Measurements from ENCODE around the gene MST1.
"Not testable (repeated sequence)": the region's sequence is repeated elsewhere in the genome, so short reads cannot be mapped to it uniquely, and the experiment has no call there.

The MST1 gene

GRCh38 chr3:49700453-49701128 is 11.3 kb upstream of the MST1 start:
- DNase-seq (ENCODE audit: low spot score), result no peak

GRCh38 chr3:49700014-49700413 is 10.7 kb upstream of the MST1 start:
- DNase-seq (ENCODE audit: low spot score), result no peak

GRCh38 chr3:49699281-49699979 is 10.2 kb upstream of the MST1 start:
- DNase-seq (ENCODE audit: low spot score), result no peak

GRCh38 chr3:49695350-49696015 is 6.2 kb upstream of the MST1 start:
- DNase-seq (ENCODE audit: low spot score), result not testable (repeated sequence)

- DNase-seq (ENCODE audit: low spot score), result not testable (repeated sequence)
Observed at GRCh38 chr3:49694409-49695070, 5.3 kb upstream of the MST1 start.

GRCh38 chr3:49691481-49691880 is 2.2 kb upstream of the MST1 start:
- DNase-seq (ENCODE audit: low spot score), result not testable (repeated sequence)

- not testable (repeated sequence) for DNase-seq (ENCODE audit: low spot score)
Observed at GRCh38 chr3:49690856-49691255, 1.6 kb upstream of the MST1 start.

- DNase-seq (ENCODE audit: low spot score), result not testable (repeated sequence)
Observed at GRCh38 chr3:49689908-49690624, 792 bp upstream of the MST1 start.

- DNase-seq (ENCODE audit: low spot score), result not testable (repeated sequence)
Observed at GRCh38 chr3:49688338-49689045, 782 bp downstream of the MST1 start.

- not testable (repeated sequence) for DNase-seq (ENCODE audit: low spot score)
Observed at GRCh38 chr3:49687424-49687795, 1.9 kb downstream of the MST1 start.

GRCh38 chr3:49686769-49687423 is 2.4 kb downstream of the MST1 start:
- DNase-seq (ENCODE audit: low spot score), result not testable (repeated sequence)

GRCh38 chr3:49686346-49686745 is 2.9 kb downstream of the MST1 start:
- DNase-seq (ENCODE audit: low spot score), result not testable (repeated sequence)

GRCh38 chr3:49685846-49686245 is 3.4 kb downstream of the MST1 start:
- not testable (repeated sequence) for DNase-seq (ENCODE audit: low spot score)

- DNase-seq (ENCODE audit: low spot score), result not testable (repeated sequence)
Observed at GRCh38 chr3:49685103-49685502, 4.2 kb downstream of the MST1 start.

GRCh38 chr3:49684453-49684852 is 4.8 kb downstream of the MST1 start:
- not testable (repeated sequence) for DNase-seq (ENCODE audit: low spot score)

- no peak for DNase-seq (ENCODE audit: low spot score)
Observed at GRCh38 chr3:49683162-49683561, 6.1 kb downstream of the MST1 start.

GRCh38 chr3:49681543-49681942 is 7.7 kb downstream of the MST1 start:
- no peak for DNase-seq (ENCODE audit: low spot score)

GRCh38 chr3:49681232-49681522 is 8.1 kb downstream of the MST1 start:
- no peak for DNase-seq (ENCODE audit: low spot score)

GRCh38 chr3:49680493-49681231 is 8.6 kb downstream of the MST1 start:
- DNase-seq (ENCODE audit: low spot score), result no peak

- no peak for DNase-seq (ENCODE audit: low spot score)
Observed at GRCh38 chr3:49675912-49676311, 13.4 kb downstream of the MST1 start.
